Hepatocyte (in vitro differentiated cells): Measurements from ENCODE around the gene STK32C. TPM values are rescaled to one million over a fixed set of nuclear protein-coding genes. Genes with fewer than 3 reads are reported as not detected.

Experiments
- DNase-seq: peaks from one replicate; pipeline ENCODE4 v3.0.0-alpha.2; 2016; ENCODE audit warnings: low spot score
- H2AFZ ChIP-seq: fragments of 200-600 bp; sonication (generic); 2 replicates; pipeline ENCODE4 v1.6.0; 2016; ENCODE audit warnings: antibody characterized with exemption, mild to moderate bottlenecking
- H3K27ac ChIP-seq: fragments of 200-600 bp; sonication (generic); 2 replicates; pipeline ENCODE4 v1.5.1; 2016; ENCODE audit warnings: mild to moderate bottlenecking
- H3K27me3 ChIP-seq: fragments of 200-600 bp; sonication (generic); 2 replicates; pipeline ENCODE4 v1.6.1; 2016
- H3K36me3 ChIP-seq: fragments of 200-600 bp; sonication (generic); replicated peaks from 2 replicates; pipeline ENCODE4 v1.5.1; 2016; ENCODE audit warnings: low read depth; ENCODE audit not compliant: insufficient read depth
- H3K4me1 ChIP-seq: fragments of 200-600 bp; sonication (generic); 2 replicates; pipeline ENCODE4 v1.5.1; 2016; ENCODE audit warnings: mild to moderate bottlenecking, moderate library complexity; ENCODE audit not compliant: insufficient read depth
- H3K4me2 ChIP-seq: fragments of 200-600 bp; sonication (generic); 2 replicates; pipeline ENCODE4 v1.6.0; 2016
- H3K4me3 ChIP-seq: fragments of 200-600 bp; sonication (generic); 2 replicates; pipeline ENCODE4 v1.5.1; 2016; ENCODE audit warnings: mild to moderate bottlenecking
- H3K79me2 ChIP-seq: fragments of 200-600 bp; sonication (generic); 2 replicates; pipeline ENCODE4 v1.6.0; 2017; ENCODE audit warnings: mild to moderate bottlenecking
- H3K9me2 ChIP-seq: fragments of 200-600 bp; sonication (generic); replicated peaks from 2 replicates; pipeline ENCODE4 v1.6.0; 2017; ENCODE audit warnings: mild to moderate bottlenecking; ENCODE audit not compliant: insufficient read depth
- H3K9me3 ChIP-seq: fragments of 200-600 bp; sonication (generic); 2 replicates; pipeline ENCODE4 v1.5.1; 2016; ENCODE audit warnings: low read depth, mild to moderate bottlenecking
- H4K20me1 ChIP-seq: fragments of 200-600 bp; sonication (generic); 2 replicates; pipeline ENCODE4 v1.6.0; 2016; ENCODE audit warnings: mild to moderate bottlenecking; ENCODE audit not compliant: insufficient read depth, poor library complexity, severe bottlenecking
- CTCF ChIP-seq: fragments of 200-600 bp; sonication (generic); IDR thresholded peaks from 2 replicates; pipeline ENCODE4 v1.5.1; 2016; ENCODE audit warnings: antibody characterized with exemption, mild to moderate bottlenecking; ENCODE audit not compliant: poor library complexity
- EZH2 ChIP-seq: fragments of 200-600 bp; sonication (generic); IDR thresholded peaks from 2 replicates; pipeline ENCODE4 v1.6.1; 2016; ENCODE audit warnings: antibody characterized with exemption, mild to moderate bottlenecking, borderline replicate concordance
- EZH2phosphoT487 ChIP-seq: fragments of 200-600 bp; sonication (generic); IDR thresholded peaks from one replicate; pipeline ENCODE4 v1.6.1; 2018; ENCODE audit warnings: antibody characterized with exemption, mild to moderate bottlenecking, low read depth, moderate library complexity; ENCODE audit not compliant: unreplicated experiment, severe bottlenecking
- WGBS: methylation state at CpG from one replicate; pipeline ENCODE4 v1.1.6; 2016; ENCODE audit warnings: low lambda C conversion rate; ENCODE audit errors: missing lambda C conversion rate; 5-methylcytosine and 5-hydroxymethylcytosine counted together
- polyA plus RNA-seq: library from polyadenylated mRNA; unstranded; fragments of >200 nt; fragmentation: Nextera tagmentation; extraction: Ambion mirVana; gene quantifications from 2 replicates; pipeline ENCODE4 v1.2.1, GENCODE V29; 2016
- total RNA-seq: library from RNA; depleted of rRNA; stranded (reverse); fragments of >200 nt; gene quantifications from 2 replicates; pipeline ENCODE4 v1.2.3, GENCODE V29; 2014

STK32C gene
- total and polyA plus RNA-seq, 2 experiments from 2014 or later, result 7.9 to 12.2 TPM

DNA sequence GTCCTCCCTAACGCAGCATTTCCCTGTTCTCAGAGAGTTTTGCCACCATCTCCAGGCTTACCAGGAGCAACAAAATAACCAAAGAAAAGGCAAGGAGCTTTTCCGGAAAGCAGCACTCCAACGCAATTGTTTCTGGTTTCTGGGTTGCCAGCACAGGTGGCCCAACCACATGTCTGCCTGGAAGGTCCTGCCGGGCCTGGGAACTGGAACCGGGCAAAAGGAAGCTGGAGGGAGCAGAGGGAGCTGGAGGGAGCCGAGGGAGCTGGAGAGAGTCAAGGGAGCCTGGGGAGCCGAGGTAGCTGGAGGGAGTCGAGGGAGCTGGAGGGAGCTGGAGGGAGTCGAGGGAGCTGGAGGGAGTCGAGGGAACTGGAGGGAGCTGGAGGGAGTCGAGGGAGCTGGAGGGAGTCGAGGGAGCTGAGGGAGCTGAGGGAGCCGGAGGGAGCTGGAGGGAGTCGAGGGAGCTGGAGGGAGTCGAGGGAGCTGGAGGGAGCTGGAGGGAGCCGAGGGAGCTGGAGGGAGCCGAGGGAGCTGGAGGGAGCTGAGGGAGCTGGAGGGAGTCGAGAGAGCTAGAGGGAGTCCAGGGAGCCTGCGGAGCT, 54.6 kb downstream of the STK32C start:
- Histone ChIP-seq H3K79me2 (no peaks in the 10 kb centered on the region), H3K9me3 (no peaks in the 10 kb centered on the region), H4K20me1 (no peaks in the 10 kb centered on the region), H3K4me3 (no peak overlapping the region), H3K9me2 (no peaks in the 10 kb centered on the region), H3K4me2 (no peak overlapping the region), H3K27me3 (no peaks in the 10 kb centered on the region), H3K27ac (no peak overlapping the region), H2AFZ (no peak overlapping the region), H3K4me1 (peaks cover 5% of the 10 kb centered on the region), H3K36me3 (no peaks in the 10 kb centered on the region)
- DNase-seq, result no peak
- TF ChIP-seq EZH2phosphoT487 (no peak), EZH2 (no peak), CTCF (no peak)
- WGBS, result 32% methylated on average over 9 of the region's 19 CpGs

DNA sequence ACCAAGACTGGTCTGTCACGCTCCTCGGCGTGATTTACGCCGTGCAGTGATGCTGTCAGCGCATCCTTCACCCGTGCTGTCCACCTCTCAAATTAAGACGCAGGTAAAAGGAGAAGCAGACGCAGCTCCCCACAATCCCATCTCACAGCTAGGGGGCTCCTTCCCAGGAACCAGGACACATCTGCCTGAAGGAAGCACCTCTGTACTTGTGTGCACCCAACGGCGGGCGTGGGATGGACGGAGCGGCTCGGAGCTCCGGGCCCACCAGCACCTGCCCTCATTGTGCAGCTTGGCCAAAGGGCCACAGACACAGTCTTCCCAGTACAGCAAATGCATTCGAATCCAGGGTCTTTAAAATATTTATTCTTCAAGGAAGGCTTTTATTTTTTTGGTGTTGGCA, 55.3 kb downstream of the STK32C start:
- no peak for TF ChIP-seq EZH2
- TF ChIP-seq CTCF, result no peak
- TF ChIP-seq EZH2phosphoT487, result no peak
- Histone ChIP-seq H3K4me1 (peaks cover 5% of the 10 kb centered on the region), H4K20me1 (no peaks in the 10 kb centered on the region), H3K36me3 (no peaks in the 10 kb centered on the region), H3K9me3 (no peaks in the 10 kb centered on the region), H3K79me2 (no peaks in the 10 kb centered on the region), H3K27ac (no peak overlapping the region), H2AFZ (no peak overlapping the region), H3K27me3 (no peaks in the 10 kb centered on the region), H3K4me2 (no peak overlapping the region), H3K4me3 (no peak overlapping the region), H3K9me2 (no peaks in the 10 kb centered on the region)
- 88% methylated on average over 17 of the region's 17 CpGs for WGBS
- DNase-seq, result no peak

DNA sequence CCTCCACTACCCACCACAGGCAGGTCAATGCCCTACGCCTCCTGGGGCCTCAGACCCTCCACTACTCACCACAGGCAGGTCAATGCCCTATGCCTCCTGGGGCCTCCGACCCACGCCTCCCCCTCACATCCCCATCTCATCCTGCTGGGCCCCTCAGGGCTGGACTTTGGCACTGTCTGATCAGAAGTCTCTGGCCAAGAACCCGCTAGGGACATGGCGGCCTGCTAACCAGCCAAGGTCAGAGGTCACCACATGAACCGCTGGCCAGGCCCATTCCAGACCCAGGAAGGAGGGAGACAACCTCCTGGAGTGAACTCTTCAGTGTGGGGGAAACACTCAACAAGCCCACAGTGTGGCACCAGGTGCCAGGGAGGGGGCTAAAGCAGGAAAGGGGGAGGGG, 55.8 kb downstream of the STK32C start:
- no peak overlapping the region for H3K27ac ChIP-seq
- H3K9me2 ChIP-seq, result no peaks in the 10 kb centered on the region
- TF ChIP-seq CTCF (no peak), EZH2phosphoT487 (no peak), EZH2 (no peak)
- no peaks in the 10 kb centered on the region for H3K36me3 ChIP-seq
- H3K4me3 ChIP-seq, result no peak overlapping the region
- H2AFZ ChIP-seq, result no peak overlapping the region
- no peak overlapping the region for H3K4me2 ChIP-seq
- DNase-seq, result no peak
- no peaks in the 10 kb centered on the region for H3K79me2 ChIP-seq
- H4K20me1 ChIP-seq, result no peaks in the 10 kb centered on the region
- no peaks in the 10 kb centered on the region for H3K9me3 ChIP-seq
- 94% methylated on average over 6 of the region's 6 CpGs for WGBS
- H3K4me1 ChIP-seq, result peaks cover 5% of the 10 kb centered on the region
- no peaks in the 10 kb centered on the region for H3K27me3 ChIP-seq
